ENCODE measurements around the gene PNKD. TPM values are rescaled to one million over a fixed set of nuclear protein-coding genes. Genes with fewer than 3 reads are reported as not detected.

PNKD gene
- total and polyA plus RNA-seq, 2 experiments from 2014 or later, result 28.2 to 83.3 TPM

- no peak for TF ChIP-seq ZNF462 (CRISPR knock-in tag; IDR thresholded peaks at IDR 0.05)
- TF ChIP-seq CTCF (conservative IDR thresholded peaks at IDR 0.05; ENCODE audit: low read depth in 2 of 2), result no peak
- no peak for TF ChIP-seq CREB1 (CRISPR knock-in tag; IDR thresholded peaks at IDR 0.05; ENCODE audit: low read depth)
- no peak for TF ChIP-seq ZNF331 (CRISPR knock-in tag; IDR thresholded peaks at IDR 0.05; ENCODE audit: low read depth)
Observed at GRCh38 chr2:218275371-218276072, 5.2 kb downstream of the PNKD start (continued).

DNA sequence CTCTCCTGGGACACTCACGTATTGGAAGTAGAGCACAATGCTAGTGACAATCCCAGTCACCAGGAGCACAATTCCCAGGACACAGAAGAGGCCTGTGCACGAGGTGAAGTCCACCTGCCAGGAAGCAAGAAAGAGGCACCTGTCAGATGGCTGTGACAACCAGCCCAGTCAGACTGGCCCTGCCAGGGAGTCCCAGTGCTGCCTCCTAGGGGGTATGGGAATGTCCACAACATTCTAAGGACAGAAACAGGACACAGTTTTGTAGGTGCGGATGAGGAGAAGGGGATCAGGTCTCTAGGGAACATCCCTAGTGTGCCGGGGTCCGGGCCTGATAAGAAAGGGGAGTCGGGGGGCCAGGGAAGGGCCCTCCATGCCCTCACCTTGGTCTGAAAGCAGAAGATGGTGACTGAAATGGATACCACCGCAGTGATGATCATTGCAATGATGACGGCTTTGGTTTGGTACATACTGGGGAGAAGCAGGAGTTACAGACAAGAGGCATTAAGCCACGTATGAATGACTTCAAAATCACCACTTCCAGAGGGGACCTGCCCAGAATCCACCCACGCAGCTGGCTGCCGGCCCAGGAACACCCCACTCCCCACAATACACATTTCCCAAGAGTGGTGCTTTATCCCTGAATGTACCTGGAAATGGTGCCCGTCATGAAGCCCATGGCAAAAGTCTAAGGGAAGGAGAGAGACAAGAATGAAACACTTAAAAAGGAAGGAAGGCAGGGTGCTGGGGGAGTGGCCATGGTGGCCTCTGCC lies 6.9 kb downstream of the PNKD start:
- DNase-seq (ENCODE audit: low spot score), result no peak
- Histone ChIP-seq H3K4me2 (no peak overlapping the region), H2AFZ (no peak overlapping the region), H3K4me1 (ENCODE audit: insufficient read depth) (no peaks in the 10 kb centered on the region; the same call in 1 of the 2 replicates), H3K79me2 (replicated peaks; ENCODE audit: insufficient read depth) (no peaks in the 10 kb centered on the region), H3K27ac (ENCODE audit: low read depth) (no peak overlapping the region), H4K20me1 (replicated peaks; ENCODE audit: insufficient read depth) (no peaks in the 10 kb centered on the region), H3K4me3 (no peak overlapping the region), H3K9me2 (ENCODE audit: insufficient read depth) (no peaks in the 10 kb centered on the region), H3K27me3 (ENCODE audit: insufficient read depth) (no peaks in the 10 kb centered on the region), H3K36me3 (ENCODE audit: insufficient read depth) (peaks cover 10% of the 10 kb centered on the region), H3F3A (replicated peaks; ENCODE audit: low read depth) (no peaks in the 10 kb centered on the region)
- Mint-ChIP-seq H3K4me3 (no peak overlapping the region), H3K27ac (no peak overlapping the region), H3K27me3 (ENCODE audit: insufficient read depth, low read depth, poor library complexity) (peaks cover 9% of the 10 kb centered on the region), H3K4me1 (peaks cover 6% of the 10 kb centered on the region; the same call in 1 of the 3 replicates), H3K36me3 (ENCODE audit: low read depth) (peaks cover 30% of the 10 kb centered on the region), H3K9me3 (no peaks in the 10 kb centered on the region)
- no peak for TF ChIP-seq EZH2 (IDR thresholded peaks at IDR 0.05; ENCODE audit: low read depth, unreplicated experiment)
- TF ChIP-seq CTCF (conservative IDR thresholded peaks at IDR 0.05; ENCODE audit: low read depth in 2 of 2), result peak in 1 of 2 experiments; percentile 39; a peak in 2 of 4 replicates
- no peak for ATAC-seq
